GM18951 (cell line): Measurements from ENCODE around the gene RNH1.

Experiments used
- POLR2A ChIP-seq: IDR thresholded peaks from 4 replicates; pipeline ENCODE4 v1.6.1; 2011; ENCODE audit warnings: mild to moderate bottlenecking; ENCODE audit not compliant: insufficient read length, insufficient read depth; ENCODE audit errors: extremely low read depth
- in situ Hi-C: fragments of 300-500 bp; cut with MboI; formaldehyde crosslinking; loops from one replicate; pipeline ENCODE4 v1.12.0; 2022; ENCODE audit warnings: low sequenced_read_pairs, mixed read lengths, inconsistent platforms; ENCODE audit not compliant: unreplicated experiment

The RNH1 gene

DNA sequence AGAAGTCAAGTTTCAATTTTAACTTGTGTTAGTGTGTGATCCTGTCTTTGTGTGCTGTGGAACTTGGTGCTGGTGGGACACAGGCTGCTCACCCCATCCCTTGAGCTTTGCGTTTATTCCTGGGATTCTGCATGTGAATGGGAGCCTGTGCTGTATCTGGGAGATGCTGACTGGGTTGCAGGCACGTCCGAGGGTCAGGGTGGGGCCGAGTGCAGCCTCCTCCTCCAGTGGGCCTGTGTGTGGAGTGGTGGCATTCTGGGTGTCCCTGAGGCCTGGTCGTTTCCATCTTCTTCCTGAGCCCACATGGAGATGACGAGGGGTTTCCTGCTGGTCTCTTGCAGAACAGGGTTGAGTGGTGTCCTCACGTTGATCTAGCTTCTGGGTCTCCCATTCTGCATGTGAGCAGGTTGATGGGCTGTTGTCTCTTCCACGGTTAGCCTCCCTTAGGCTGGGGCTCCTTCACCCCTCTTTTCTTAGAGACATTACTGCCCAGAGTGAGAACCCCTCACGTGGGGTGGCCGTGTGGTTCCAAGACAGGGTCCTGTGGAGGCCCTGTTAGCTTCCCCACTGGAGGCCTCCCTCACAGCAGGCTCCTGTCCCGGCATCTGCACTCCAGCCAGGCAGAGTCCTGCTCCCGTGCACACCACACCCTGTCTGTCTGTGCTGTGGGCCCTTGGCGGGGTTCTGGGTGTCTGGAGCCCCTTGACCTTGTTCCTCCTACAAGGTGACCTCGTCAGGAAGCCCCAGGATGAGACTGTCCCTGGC is 52.1 kb downstream of the RNH1 start:
- in situ Hi-C loops = no loop called here
- no peak for TF ChIP-seq POLR2A

- in situ Hi-C loops = no loop called here
- no peak for TF ChIP-seq POLR2A
Observed at GRCh38 chr11:454043-454442, 53.0 kb downstream of the RNH1 start.

DNA sequence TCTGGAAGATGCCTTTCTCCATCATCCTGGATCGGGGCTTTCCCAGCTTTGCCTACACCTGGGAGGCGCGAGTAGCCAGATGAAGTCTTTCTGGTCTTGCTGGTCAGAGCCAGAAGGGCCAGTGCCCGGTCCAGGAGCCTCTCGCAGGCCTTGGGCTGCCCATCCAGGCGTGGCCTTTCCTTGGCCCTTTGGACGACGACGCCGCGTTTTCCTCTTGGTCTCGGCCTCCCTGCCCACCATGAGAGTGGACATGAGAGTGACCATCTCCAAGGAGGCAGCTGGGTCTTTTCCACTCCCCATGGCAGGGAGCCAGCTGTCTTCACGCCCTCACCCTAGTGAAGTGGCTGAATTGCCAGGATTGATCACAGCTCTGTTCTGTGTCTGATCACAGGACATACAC is 53.5 kb downstream of the RNH1 start:
- in situ Hi-C loops = no loop called here
- no peak for TF ChIP-seq POLR2A

DNA sequence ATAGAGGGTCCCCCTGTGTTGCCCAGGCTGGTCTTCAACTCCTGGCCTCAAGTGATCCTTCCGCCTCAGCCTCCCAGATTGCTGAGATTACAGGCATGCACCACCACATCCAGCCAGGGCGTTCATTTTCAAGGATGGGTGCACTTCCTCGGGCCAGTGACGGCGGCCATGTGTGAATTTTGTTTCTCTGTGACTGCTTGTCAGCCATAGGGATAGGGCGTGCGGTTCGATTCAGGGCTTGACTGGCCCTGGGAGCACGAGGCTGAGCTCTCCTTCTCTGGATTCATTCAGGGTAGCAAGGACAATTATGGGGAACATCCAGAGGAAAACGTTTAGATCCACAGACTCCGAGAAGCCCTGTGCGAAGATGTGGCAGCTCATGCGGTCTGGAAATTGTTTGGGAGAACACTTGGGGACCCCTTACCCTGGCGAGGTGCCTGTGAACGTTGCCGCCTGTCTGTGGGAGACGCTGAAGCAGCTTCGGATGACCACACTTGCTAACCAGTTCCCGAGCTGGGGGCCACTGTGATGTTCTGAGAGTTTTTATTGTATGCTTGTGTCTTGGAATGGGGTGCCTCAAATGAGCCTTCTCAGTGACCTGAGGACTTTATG is 54.0 kb downstream of the RNH1 start:
- TF ChIP-seq POLR2A = no peak
- in situ Hi-C loops = no loop called here

DNA sequence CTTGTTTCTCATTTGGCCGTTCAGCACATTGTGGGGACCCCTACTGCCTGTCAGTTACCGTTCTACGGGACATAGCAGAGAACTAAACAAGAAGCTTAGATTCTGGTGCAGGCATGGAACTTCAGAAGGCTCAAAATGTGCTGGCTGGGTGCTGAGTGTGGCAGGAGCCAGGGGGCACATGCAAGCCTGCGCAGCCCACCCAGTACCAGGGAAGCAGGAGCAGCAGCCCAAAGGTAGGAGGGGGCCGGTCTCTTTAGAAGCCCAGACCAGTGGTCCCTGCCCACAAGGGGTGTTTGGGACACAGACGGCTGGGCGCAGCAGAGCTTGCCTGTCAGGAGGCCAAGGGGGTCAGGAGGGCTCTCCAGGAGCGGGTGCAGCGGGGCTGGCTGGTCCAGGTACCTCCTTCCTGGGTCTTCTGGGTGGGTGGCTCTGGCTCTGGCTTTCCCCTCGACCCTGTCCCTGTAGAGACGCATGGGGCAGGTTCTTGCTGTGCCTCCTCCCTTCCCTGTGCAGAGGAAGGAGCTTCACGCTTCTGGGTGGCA is 54.8 kb downstream of the RNH1 start:
- TF ChIP-seq POLR2A = no peak

DNA sequence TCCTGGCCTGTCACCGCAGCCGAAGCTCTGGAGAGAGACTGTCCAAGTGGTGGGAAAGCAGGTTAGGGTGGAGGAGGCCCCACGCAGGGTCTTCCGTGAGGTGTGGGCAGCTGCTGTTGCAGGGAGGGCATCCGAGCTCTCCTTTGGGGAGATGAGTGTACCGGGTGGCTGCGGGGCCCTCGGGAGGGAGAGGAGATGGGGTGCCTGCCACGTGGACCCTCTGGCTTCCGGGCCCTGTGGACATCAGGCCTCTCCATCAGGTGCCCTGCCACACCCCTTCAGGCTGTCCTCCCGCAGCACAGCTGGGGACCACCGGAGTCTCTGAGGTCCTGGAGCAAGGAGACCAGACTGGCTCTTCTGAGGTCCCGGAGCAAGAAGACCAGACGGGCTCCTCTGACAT is 55.3 kb downstream of the RNH1 start:
- TF ChIP-seq POLR2A = no peak
- in situ Hi-C loops = no loop called here

More for the DNA sequence above, 54.8 kb downstream of the RNH1 start:
- in situ Hi-C loops = no loop called here

DNA sequence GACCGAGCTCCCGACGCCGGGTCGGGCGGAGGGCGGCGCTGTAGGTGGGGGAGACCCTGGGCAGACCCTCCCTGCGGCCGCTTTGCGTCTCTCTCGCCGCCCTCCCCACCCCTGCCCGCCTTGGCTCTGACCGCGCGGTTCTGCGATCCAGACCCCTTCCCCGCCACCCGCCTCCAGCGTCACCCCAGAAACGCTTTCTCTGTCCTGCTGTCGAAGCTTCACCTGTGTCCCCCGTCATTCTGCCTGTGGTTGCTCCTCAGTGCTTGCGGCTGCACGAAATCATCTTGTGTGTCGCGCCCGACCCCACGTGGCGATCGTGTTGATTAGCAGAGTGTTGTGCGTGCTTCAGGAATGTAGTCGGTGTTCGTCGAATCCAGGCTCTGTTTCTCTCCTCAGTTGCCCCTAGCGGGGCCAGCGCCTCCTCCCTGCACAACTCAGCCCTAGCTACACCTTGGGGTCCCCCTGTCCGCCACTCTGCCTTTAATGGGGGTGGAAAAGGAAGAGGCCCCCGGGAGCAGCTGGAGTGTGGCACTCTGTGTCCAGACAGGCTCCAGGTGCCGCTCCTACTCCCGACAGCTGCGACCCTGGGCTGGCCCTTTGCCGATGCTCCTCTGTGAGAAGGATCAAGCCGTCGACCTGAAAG is 56.1 kb downstream of the RNH1 start:
- in situ Hi-C loops = no loop called here
- TF ChIP-seq POLR2A = no peak

- in situ Hi-C loops = no loop called here
- peak; percentile 70 for TF ChIP-seq POLR2A
Observed at GRCh38 chr11:449889-450808, 56.9 kb downstream of the RNH1 start, which contains the start of gene PTDSS2. Gene PTDSS2 (plus strand): TSS chr11:450279. CDS start chr11:450456, 177 bp downstream.

GRCh38 chr11:447923-448731 is 58.9 kb downstream of the RNH1 start:
- TF ChIP-seq POLR2A = peak; percentile 79
- in situ Hi-C loops = no loop called here

GRCh38 chr11:446891-447290 is 60.2 kb downstream of the RNH1 start:
- in situ Hi-C loops = no loop called here

DNA sequence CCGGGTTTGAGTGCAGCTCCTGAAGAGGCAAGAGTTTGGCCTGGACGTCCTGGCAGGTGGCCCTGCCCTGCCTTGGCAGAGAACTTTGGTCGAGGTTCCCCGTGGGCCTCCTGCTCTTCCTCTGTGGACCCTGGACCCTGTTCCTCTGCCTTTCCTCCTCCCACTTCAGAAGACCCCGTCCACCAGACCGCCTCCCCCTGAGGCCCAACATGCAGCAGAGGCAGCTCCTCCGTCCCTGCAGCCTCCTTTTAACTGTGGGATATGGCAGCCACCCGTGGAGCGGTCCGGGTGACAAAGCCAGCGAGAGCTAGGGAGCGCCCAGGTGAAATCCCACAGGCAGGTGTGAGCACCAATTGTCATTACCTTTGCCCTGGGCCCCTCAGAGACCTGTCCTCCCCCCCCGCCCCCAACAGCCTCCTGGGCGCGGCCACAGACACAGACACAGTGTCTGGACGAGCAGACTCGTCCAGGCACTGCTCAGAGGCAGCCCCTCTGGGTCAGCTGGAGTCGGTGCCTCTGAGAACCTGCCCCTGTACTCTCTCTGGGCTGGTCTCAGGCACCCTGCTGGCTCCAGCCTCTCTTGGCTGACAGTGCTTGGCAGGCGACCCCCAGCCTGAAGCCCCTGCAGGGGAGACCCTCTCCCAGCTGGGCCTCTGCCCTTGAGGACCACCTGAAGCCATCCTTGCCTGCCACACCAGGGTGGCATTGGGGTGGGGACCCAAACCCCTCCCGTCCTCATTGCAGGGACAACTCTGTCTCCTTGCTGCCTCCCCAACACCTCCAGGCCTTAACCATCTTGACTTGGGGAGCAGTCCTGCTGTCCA is 61.1 kb downstream of the RNH1 start:
- no peak for TF ChIP-seq POLR2A
- in situ Hi-C loops = no loop called here

More at GRCh38 chr11:446891-447290, 60.2 kb downstream of the RNH1 start:
- TF ChIP-seq POLR2A = no peak
